GM19193 (cell line): ENCODE results near the gene FAM50A.
A peak's percentile ranks its signal among the peaks of the same experiment; 100 is the strongest.

Experiments used
- POLR2A ChIP-seq: IDR thresholded peaks from 4 replicates; pipeline ENCODE4 v1.6.1; 2011; ENCODE audit not compliant: insufficient read depth, insufficient read length; ENCODE audit errors: extremely low read depth

FAM50A gene

GRCh38 chrX:154431341-154431740, 12.6 kb upstream of the FAM50A start:
- no peak for TF ChIP-seq POLR2A

GRCh38 chrX:154432210-154432609, 11.7 kb upstream of the FAM50A start:
- no peak for TF ChIP-seq POLR2A

- TF ChIP-seq POLR2A = no peak
These were observed 10.3 kb upstream of the FAM50A start for GRCh38 chrX:154433605-154434004.

GRCh38 chrX:154434394-154435168, 9.4 kb upstream of the FAM50A start:
- TF ChIP-seq POLR2A = no peak

- TF ChIP-seq POLR2A = no peak
These were observed 8.7 kb upstream of the FAM50A start for GRCh38 chrX:154435171-154435733.

GRCh38 chrX:154436374-154436982, 7.5 kb upstream of the FAM50A start:
- no peak for TF ChIP-seq POLR2A

GRCh38 chrX:154436983-154437752, 6.8 kb upstream of the FAM50A start, which contains the start of gene GDI1:
TSS of gene GDI1 (plus strand) at chrX:154437154. CDS start at chrX:154437255, 101 bp downstream.
- peak; percentile 44 for TF ChIP-seq POLR2A

- no peak for TF ChIP-seq POLR2A
These were observed 5.7 kb upstream of the FAM50A start for GRCh38 chrX:154437971-154438893.

- no peak for TF ChIP-seq POLR2A
These were observed 4.1 kb upstream of the FAM50A start for GRCh38 chrX:154439841-154440240.

GRCh38 chrX:154440623-154441357, 3.2 kb upstream of the FAM50A start:
- no peak for TF ChIP-seq POLR2A

GRCh38 chrX:154441564-154441963, 2.4 kb upstream of the FAM50A start:
- no peak for TF ChIP-seq POLR2A

GRCh38 chrX:154441984-154442707, 1.8 kb upstream of the FAM50A start:
- TF ChIP-seq POLR2A = no peak

- no peak for TF ChIP-seq POLR2A
These were observed 446 bp upstream of the FAM50A start for GRCh38 chrX:154443479-154443910.
